Activated CD8-positive, alpha-beta memory T cell treated with anti-CD3 and anti-CD28 coated beads for 4 hours (primary cell): Measurements from ENCODE around the gene TAGAP.

Experiments used
- DNase-seq, 2 donors: peaks; one replicate each; pipeline ENCODE4 v3.0.0-alpha.2; 2020; ENCODE audit warnings: low read depth in 2 of 2

TAGAP gene

GRCh38 chr6:159044899-159045727 lies at the start of gene TAGAP:
TAGAP (minus strand) TSS chr6:159044991; CDS start chr6:159044146, 845 bp downstream.
- DNase-seq = peak; percentile 76 to 86

GRCh38 chr6:159093609-159094443 lies 49.0 kb upstream of the TAGAP start:
- DNase-seq = no peak

GRCh38 chr6:159092631-159093030 lies 47.8 kb upstream of the TAGAP start:
- no peak for DNase-seq

GRCh38 chr6:159090530-159091480 lies 46.0 kb upstream of the TAGAP start:
- DNase-seq = no peak

GRCh38 chr6:159089909-159090308 lies 45.1 kb upstream of the TAGAP start:
- no peak for DNase-seq

- DNase-seq = no peak
Measured at GRCh38 chr6:159089443-159089842, 44.7 kb upstream of the TAGAP start.

GRCh38 chr6:159086033-159086618 lies 41.3 kb upstream of the TAGAP start:
- DNase-seq = no peak

- DNase-seq = no peak
Measured at GRCh38 chr6:159085396-159085895, 40.7 kb upstream of the TAGAP start.

- no peak for DNase-seq
Measured at GRCh38 chr6:159084493-159085091, 39.8 kb upstream of the TAGAP start.

- DNase-seq = no peak
Measured at GRCh38 chr6:159083146-159083545, 38.4 kb upstream of the TAGAP start.

- no peak for DNase-seq
Measured at GRCh38 chr6:159082039-159082815, 37.4 kb upstream of the TAGAP start.

GRCh38 chr6:159080217-159080976 lies 35.6 kb upstream of the TAGAP start:
- no peak for DNase-seq

- DNase-seq = no peak
Measured at GRCh38 chr6:159079367-159079766, 34.6 kb upstream of the TAGAP start.

- peak; percentile 53 to 63 for DNase-seq
Measured at GRCh38 chr6:159077123-159077522, 32.3 kb upstream of the TAGAP start.

- DNase-seq = no peak
Measured at GRCh38 chr6:159075506-159076228, 30.9 kb upstream of the TAGAP start.

- DNase-seq = no peak
Measured at GRCh38 chr6:159074876-159075275, 30.1 kb upstream of the TAGAP start.

- DNase-seq = no peak
Measured at GRCh38 chr6:159074120-159074684, 29.4 kb upstream of the TAGAP start.
